ENCODE data around the gene SIRPA.

The SIRPA gene

GRCh38 chr20:1894951-1895673, at the start of gene SIRPA:
Gene SIRPA (plus strand): TSS chr20:1895407. CDS start chr20:1895448, 41 bp downstream.
- peak; percentile 90 for DNase-seq (ENCODE audit: low read depth, low spot score)

GRCh38 chr20:1845701-1846100, 49.5 kb upstream of the SIRPA start:
- no peak for DNase-seq (ENCODE audit: low read depth, low spot score)

GRCh38 chr20:1846341-1846740, 48.9 kb upstream of the SIRPA start:
- no peak for DNase-seq (ENCODE audit: low read depth, low spot score)

DNA sequence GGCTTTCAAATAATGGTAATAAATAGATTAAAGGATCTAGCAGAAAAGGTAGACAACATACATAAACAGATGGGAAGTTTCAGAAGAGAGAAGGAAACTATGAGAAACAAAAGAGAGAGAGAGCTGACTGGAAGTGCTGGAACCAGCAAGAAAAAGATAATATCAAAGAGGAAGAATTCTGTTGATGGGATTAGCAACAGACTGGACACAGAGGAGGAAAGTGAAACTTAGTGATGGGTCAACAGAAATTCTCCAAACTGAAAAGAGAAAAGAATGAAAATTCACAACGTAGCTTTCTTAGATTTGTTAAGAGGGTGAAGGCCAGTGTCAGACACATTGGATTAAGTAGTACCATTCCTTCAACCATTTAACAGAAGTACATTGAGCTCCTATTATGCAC, 48.3 kb upstream of the SIRPA start:
- no peak for DNase-seq (ENCODE audit: low read depth, low spot score)

DNA sequence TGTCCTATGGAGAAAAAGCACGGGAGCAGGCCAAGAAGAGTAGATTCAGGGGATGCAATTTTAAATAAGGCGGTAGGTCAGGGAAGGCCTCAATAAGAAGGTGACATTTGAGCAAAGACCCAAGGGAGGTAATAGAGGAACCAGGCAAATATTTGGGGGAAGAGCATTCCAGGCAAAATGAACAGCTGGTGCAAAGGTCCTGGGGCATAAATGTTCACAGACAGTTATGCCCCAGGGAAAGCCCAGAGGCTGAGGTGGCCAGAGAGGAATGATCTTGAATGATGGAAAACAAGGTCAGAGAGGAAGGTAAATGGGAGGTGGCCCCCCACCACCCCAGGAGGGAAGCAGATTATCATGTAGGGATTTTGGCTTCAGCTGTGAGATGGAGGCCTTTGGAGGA, 47.4 kb upstream of the SIRPA start:
- no peak for DNase-seq (ENCODE audit: low read depth, low spot score)

DNA sequence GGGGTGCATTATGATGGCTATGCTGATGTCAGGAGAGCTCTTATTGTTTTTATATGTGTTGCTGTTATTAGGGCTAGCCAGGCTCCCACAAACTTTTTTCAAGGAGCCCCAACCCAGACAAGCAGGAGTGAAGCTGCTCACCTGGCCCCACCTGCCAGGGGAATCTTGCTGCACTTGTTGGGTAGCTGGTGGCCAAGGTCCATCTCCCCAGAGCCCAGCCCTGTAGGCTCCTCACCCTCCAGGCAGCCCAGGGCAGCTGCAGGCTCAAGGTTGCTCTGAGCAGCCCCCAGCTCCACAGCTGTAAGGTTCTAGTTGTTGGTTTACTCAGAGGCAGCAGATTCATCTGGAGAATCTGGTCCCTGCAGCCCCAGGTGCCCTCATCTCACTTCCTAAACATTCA, 46.8 kb upstream of the SIRPA start:
- DNase-seq (ENCODE audit: low read depth, low spot score), result no peak

- no peak for DNase-seq (ENCODE audit: low read depth, low spot score)
Measured at GRCh38 chr20:1851396-1851795, 43.8 kb upstream of the SIRPA start.

- DNase-seq (ENCODE audit: low read depth, low spot score), result no peak
Measured at GRCh38 chr20:1853473-1853872, 41.7 kb upstream of the SIRPA start.

DNA sequence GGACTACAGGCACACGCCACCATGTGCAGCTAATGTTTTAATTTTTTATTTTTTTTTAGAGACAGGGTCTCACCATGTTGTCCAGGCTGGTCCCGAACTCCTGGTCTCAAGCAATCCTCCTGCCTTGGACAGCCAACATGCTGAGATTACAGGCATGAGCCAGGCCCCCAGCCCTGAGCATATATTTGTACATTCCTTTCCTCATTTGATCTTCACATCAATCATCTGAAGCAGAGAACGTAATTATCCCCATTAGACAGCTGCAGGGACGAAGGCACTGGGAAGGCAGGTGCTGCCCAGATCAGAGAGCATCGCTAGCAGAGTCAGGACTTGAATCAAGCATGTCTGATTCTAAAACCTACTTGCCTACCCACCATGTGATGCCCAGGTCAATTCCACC, 41.0 kb upstream of the SIRPA start:
- DNase-seq (ENCODE audit: low read depth, low spot score), result no peak

DNA sequence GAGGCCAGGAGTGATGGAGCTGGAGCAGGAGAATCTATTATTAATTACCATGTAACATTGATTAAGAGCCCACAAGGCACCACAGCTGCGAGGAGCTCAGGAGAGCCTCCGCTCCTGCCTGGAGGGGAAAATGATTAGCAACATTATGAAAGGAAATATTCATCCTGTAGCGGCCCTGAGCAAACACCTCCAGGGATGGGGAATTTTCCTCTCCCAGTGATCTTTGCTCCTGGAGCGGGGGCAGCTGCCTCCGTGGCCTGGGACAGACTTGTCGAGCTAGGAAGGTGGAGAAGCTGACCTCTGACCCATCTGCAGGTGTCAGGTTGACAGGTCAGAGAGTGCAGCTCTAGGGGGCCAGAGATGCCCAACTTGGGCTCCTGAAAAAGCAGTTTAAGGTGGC, 40.1 kb upstream of the SIRPA start:
- no peak for DNase-seq (ENCODE audit: low read depth, low spot score)

DNA sequence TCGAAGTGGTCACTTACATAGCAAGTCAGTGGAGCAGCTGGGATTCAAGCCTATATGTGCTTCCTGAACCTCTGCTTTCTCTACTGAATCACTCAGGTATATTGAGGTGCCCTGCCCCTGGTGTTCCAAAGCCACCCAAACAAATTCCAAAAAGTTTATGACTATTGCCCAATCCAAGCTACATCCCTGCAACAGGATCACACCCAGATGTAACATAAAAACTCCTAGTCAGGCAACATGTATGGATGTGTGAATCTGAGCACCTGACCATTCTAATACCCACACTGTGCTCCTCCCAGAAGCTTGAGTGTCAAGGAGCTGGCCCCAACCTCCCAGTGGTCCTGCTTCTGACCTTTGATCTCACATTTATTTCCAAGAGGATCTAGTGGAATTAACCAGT, 39.5 kb upstream of the SIRPA start:
- DNase-seq (ENCODE audit: low read depth, low spot score), result no peak

DNA sequence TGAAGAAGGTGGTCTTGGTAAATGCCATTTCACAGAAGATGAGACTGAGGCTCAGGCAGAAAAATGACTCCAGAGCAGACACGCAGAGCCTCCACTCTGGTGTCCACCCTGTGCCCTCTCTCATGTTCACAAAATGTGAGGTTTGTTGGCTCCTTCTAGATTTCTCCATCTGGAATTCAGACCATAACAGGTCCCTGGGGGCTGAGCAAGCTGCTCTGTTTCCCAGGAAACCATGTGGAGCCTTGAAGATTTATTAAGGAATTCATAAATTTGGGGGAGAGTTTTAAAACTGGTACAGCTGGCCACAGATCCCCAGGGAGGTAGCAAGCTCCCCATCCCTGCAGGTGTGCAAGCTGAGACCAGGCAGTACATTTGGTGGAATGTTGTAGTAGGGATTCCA, 38.8 kb upstream of the SIRPA start:
- DNase-seq (ENCODE audit: low read depth, low spot score), result no peak

DNA sequence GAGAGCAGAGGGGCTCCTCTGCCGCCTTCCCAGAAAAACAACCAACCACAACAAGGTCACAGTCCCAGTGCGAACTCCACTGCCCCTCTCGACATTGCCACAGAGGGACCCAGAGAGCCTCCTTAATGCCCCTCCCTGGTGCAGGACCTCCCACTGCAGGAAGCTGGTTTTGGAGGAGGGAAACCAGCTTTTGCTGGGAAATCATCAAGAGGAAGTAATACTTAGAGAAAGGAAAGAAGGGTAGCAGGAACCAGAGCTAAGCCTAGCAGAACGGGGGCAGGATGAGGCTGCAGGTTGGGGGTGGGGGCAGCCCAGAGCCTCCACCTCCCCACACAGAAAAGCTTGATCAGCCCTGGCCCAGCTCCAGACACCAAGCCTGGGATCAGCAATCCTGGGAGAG, 37.7 kb upstream of the SIRPA start:
- no peak for DNase-seq (ENCODE audit: low read depth, low spot score)

DNA sequence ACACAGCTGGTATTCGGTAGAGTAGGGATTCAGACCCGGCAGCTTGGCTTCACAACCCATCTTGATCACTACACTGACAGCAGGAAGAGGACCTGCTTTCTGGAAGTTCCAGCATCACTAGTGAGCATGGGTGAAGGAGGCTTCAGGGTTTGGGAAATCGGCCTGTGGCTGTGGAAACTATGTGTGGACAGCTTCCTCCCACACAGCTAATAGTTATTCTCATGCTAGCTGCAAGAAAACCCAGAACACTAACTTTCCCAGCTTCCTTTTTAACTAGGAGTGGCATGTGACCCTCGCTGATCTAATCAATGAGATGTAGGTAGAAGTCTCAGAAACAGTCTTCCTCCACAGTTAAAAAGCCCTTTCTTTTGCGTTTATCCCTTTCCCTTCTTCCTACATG, 36.3 kb upstream of the SIRPA start:
- DNase-seq (ENCODE audit: low read depth, low spot score), result no peak

DNA sequence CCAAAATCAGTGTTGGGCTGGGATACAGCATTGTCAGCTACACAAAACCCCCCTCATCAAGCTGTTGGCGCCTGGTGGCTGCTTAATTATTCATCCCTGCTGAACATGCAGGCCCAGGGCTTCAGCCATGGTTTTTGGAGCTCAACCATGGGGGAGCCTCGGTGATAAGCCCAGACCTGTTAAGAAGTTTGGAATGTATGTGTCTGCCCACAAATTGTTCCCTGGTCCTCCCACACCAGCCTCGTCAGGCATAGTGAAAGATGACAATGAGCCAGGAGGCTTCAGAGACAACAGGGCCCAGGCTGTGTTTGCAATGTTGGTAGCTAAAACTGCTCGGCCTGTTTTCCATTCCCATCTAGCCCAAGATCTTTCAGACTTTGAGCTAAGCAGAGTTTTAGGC, 34.8 kb upstream of the SIRPA start:
- DNase-seq (ENCODE audit: low read depth, low spot score), result peak; percentile 84

GRCh38 chr20:1861347-1861976, 33.7 kb upstream of the SIRPA start:
- DNase-seq (ENCODE audit: low read depth, low spot score), result no peak

GRCh38 chr20:1861996-1862662, 33.1 kb upstream of the SIRPA start:
- DNase-seq (ENCODE audit: low read depth, low spot score), result no peak

DNA sequence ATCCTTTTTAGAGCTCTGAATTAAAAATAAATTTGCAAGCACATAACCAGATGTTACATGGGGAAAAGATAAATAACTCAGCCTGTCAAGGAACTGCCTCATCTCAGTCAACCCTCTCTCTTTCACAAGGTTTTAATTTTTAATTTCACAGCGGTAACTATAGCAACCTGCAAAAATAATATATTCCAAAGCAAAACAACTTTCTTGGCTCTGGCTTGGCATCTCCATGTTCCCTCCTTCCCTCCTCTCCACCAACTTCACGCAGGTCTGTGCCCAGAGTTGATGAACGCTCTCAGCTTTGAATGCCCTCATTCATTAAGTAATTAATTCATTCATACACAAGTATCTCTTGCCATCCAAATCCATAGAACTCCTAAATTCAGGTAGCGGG, 32.5 kb upstream of the SIRPA start:
- no peak for DNase-seq (ENCODE audit: low read depth, low spot score)

- no peak for DNase-seq (ENCODE audit: low read depth, low spot score)
Measured at GRCh38 chr20:1863296-1863695, 31.9 kb upstream of the SIRPA start.

DNA sequence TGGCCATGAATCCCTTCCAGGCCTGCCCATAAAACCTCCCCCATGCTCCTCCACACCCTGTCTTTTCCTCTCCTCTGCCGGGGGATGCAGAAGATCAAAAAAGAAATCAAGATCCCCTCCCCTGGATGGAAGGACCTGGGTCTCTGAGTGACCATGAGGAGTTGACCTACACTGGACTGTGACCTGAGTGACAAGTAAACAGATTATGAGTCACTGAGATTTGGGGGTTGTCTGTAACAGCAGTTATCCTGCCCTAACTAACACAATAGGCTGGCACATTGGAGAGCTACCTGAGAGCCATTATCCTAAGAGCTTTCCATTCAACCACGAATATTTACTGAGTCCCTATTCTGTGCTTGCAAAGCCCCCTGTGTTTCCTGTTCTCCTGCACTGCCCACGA, 28.4 kb upstream of the SIRPA start:
- no peak for DNase-seq (ENCODE audit: low read depth, low spot score)

- no peak for DNase-seq (ENCODE audit: low read depth, low spot score)
Measured at GRCh38 chr20:1867495-1868260, 27.5 kb upstream of the SIRPA start.

GRCh38 chr20:1868856-1869255, 26.4 kb upstream of the SIRPA start:
- no peak for DNase-seq (ENCODE audit: low read depth, low spot score)

Data from astrocyte of the hippocampus (primary cell).